DMS153 treated with DMSO at 0.1 percent for 48 hours (cell line): ENCODE measurements around the gene SARDH.

Source experiments
- DNase-seq: peaks from one replicate; lab custom pipeline; 2025; ENCODE audit not compliant: unreplicated experiment; lab: John Stamatoyannopoulos, UW

The SARDH gene

DNA sequence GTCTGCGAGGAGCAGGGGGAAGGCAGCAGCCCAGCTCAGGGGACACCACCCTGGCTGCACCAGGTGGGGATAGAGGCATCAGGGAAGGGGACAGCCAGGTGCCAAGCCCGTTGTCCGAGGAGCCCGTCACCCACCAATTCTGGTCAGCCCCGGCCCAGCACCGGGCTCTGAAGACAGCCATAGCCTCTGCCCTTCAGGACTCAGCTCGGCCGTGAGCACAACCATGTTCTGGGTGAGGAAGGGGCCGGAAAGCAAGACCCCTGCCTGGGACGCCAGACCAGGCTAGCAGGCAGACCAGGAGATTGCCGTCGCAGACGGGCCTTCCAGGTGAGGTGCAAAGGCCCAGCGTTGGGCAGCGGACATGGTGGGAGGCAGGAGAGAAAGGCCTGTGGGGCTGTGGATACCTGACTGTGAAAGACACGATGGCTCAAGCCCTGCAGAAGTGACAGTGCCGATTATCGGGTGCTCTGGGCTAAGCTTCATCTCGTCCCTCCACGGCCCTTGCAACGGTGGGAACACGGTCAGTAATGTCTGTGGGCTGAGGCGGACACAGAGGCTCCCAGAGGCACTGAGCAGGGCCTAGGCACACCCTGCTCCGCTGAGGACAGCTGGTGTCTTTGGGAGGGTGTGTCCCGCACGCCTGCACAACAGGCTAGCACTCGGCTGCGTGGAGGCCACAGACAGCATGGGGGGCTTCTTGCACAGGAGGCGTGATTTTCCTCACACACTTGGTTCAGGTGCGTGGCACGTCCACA is 65.5 kb downstream of the SARDH start:
- DNase-seq: no peak

DNA sequence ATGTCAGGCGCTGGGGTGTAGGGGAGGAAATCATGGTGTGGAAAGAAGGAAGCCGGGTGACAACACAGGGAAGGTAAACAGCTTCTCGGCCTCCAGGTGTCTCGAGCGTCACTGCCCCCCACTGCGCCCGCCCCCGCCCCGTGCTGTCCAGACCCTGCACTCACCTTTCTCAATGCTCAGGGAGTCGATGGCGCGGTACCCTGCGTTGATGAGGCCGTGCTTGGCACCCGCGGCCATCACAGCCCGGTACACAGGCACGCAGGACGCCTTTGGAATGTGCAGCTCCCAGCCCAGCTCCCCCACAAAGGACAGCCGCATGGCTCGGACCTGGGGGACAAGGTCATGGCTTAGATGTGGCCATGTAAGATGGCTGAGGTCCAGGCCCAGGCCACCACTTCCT is 66.8 kb downstream of the SARDH start:
- no peak for DNase-seq

DNA sequence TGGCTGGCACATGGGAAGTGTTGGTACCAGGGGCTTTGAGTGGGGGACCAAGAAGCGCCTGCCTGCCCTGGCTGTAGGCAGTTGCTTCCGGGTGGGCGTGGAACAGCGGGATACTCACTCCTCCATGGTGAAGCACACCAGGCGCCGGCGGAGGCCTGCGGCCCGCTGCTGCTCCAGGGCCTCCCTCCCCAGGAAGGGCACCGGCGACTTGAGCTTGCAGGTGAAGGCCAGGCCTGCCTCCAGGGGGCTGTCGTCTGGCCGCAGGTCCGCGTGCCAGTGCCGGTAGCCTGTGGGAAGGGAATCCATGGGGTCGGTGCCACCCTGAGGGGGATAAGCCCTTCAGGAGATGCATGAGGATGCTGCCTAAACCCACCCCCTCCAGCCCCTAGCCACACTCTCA is 67.7 kb downstream of the SARDH start:
- DNase-seq: no peak

- DNase-seq: no peak
These were observed 68.9 kb downstream of the SARDH start for GRCh38 chr9:133669182-133669801.

DNA sequence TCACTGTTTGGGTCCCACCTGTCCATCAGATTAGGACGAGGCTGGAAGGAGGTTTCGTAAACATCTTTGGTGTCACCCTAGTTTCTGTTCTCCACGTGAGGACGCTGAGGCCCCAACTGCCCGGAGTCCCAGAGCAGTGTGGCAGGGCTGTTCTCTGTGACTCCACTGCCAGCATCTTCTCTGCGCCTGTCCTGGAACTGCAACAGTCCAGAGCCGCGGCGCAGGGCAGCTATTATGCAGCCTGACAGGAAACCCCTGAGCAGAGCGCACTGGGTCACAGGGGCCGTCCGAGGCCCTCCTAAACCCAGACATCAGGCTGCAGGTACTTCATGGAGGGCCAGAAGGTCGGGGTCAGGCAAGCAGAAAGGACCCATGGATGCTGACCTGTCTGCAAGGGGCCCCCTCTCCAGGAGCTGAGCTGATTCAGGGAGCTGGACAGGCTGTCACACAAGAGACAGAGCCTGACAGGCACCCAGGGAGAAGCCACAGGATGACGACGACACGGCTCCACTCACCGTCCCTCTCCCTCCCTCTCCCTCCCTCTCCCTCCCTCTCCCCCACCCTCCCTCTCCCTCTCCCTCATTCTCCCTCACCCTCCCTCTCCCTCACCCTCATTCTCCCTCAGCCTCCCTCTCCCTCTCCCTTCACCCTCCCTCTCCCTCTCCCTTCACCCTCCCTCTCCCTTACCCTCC is 70.2 kb downstream of the SARDH start:
- DNase-seq: no peak

DNA sequence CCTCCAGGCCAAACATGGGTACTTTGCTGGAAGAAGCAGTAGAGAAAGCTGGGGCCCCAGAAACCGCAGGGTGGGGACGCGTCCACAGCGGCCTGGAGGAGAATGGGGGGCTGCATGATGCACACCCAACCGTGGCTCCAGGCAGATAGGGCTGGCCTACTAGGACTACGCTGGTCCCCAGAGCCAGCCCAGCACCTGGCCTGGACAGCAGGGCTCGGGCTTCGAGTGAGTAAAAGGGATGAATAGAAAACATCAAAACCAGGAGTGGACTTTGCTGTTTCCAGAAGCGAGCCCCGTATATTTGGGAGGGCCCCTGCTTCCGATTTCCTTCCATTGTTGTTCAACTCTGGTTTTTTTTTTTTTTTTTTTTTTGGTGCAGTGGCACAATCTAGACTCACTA is 71.3 kb downstream of the SARDH start:
- DNase-seq: no peak

- DNase-seq: no peak
These were observed 71.8 kb downstream of the SARDH start for GRCh38 chr9:133666387-133666786.

DNA sequence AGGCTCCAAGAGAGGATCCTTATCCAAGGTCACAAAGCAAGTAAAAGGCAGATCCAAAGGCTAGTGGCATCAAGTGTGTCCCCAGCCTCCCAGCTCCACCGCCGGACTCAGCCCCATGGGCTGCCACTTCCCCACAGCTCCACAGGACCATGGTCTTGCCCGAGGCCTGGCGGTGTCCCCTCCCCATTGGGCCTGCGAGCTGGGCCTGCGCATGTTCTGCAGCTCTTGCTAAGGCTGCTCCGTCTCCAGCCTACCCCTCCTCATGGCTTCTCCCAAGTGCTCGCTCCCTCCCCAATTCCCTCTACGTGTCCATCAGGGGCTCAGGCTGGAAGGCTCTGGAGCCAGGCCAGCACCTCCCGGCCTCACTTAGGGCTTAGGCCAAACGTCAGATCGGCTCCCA is 72.6 kb downstream of the SARDH start:
- no peak for DNase-seq

DNA sequence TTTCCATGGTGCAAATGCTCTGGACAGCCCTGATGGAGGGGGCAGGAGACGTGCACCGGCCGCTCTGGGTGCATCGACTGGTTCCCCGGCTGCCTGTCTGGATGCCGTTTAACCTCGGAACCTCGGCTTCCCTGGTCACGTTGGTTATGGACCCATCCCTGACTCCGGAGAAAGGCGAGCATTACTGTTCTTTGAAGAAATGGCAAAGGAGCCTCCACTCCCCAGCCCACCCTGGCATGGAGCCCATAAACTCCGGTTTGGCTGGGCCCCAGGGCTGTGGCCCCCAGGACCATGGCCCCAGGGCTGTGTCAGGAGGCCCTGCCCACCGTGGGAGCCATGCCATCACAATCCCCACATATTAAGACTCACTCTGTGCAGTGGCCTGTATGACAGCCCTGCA is 73.1 kb downstream of the SARDH start:
- no peak for DNase-seq

DNA sequence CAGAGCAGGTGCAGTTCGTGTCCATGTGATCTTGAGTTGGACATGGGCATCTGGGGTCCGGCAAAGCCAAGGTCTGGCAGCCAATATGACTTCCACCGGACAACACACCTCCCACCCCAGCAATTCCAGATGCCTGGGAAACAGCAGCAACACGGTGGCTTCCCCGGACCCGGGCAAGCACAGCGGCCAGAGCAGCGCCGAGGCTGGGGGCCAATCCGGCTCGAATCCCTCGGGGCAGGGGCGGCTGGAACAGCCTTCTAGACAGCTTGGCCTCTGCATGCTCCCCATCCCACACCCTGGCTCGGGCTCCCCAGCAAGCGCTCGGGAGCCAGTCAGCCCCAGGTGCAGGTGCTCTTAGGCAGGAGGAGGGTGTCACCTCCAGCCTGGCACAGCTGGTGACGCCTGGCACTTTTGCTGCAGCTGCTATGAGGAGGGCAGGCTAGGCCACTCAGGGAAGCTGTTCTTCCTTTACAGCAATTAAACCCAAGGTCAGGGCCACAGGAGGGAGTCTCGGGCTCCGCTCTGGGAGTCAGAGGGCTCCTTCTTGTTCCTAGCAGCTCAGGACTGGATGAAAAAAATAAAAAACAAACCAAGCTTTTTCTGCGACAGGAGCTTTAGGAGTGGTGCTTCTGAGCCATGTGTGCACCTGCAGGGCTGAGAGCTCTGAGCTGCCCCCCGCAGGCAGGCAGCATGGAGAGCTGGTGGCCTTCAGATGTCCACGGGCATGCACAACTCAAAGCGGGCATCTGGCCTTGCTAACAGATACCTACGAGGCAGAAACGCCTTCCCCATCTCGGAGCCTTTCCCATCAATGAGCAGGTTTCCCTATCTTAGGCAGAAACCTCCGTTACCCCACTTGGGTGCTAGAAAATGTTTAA is 73.7 kb downstream of the SARDH start:
- no peak for DNase-seq

DNA sequence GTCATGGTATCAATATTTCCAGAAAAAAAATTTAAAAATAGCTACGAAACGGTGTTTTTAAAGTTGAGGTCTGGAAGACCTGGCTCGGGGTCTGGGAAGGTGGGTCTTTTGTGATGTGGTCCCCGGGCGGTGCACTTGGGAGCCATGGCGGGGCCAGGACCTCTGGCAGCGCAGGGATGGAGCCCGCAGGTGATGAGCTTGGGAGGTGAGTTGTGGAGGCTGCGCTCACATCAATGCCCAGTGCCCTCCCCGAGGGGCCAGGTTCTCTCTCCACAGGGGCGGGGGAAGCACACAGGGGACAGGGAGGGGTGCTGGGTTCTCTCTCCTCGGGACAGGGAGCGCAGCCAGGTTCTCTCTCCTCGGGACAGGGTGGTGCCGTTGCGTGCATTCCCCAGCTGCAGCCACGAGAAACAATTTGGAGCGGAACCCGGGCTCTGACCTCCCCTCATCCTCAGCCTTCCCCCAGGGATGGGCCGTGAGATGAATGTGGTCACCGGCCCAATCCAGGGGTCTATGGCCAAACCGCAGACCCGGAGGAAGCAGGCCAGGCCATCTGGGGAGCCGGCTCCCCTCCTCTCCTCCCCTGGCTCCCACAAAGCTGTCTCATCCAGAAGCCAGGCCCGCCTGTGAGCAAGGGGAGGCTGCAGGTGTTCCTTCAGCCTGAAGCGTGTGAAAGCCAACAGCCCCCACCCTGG is 76.2 kb downstream of the SARDH start:
- no peak for DNase-seq

GRCh38 chr9:133659516-133659915 is 78.6 kb downstream of the SARDH start:
- no peak for DNase-seq

GRCh38 chr9:133658442-133659431 is 79.4 kb downstream of the SARDH start:
- DNase-seq: peak; percentile 48

GRCh38 chr9:133657120-133657661 is 81.0 kb downstream of the SARDH start:
- DNase-seq: peak; percentile 17

DNA sequence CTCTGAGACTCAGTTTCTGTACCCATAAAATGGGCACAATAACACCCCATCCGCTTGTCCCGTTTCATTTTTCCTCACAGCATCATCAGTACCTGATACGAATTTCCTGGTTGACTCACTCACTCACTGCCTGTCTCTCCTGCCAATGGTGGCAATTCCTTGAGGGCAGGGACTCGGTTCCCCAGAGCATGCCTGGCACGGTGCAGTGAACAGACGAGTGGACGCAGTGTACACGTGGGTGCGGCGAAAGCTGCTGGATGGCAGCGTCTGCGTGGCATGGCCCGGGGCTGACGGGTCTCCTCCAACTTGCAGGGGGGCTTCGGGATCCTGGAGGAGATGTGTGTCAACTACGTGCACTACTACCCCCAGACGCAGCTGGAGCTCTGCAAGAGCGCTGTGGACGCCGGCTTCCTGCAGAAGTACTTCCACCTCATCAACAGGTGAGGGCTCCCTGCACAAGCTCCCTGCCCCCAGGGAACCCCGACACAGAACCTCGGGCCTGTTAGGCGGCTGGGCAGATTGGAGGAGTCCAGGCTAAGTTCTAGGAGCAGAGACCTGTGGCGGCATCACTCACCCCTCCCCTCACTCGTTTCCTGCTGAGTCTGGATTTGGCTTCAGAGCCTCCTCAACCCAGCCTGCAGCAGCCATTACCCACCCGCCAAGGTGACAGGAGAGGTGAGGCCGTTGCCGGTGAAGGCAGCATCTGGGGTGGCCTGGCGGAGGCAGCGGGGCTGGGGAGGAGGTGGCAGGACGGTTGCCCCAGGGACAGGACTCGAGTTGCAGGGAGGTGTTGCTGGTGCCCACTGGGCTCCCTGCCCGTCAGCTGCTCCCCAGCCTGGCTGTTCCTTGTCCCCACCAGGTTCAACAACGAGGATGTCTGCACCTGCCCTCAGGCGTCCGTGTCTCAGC is 81.7 kb downstream of the SARDH start:
- no peak for DNase-seq

DNA sequence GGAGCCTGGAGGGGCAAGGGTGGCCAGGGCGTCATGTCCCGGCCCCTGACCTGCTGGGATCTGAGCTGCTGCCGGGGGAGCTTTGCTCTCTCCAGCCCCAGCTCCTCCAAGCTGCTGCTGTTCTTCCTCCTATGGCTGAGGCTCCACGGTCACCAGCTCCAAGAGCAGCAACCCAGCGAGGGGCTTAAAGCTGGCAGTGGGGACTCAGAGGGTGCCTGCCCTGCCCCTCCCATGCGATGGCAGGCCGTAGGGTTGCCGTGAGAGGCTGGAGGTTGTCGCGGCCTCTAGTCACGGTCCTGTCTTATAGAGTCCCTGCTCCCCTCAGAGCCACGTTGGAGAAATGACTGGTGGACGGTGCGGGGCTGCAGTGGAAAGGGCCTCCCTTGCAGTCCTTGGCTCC is 82.5 kb downstream of the SARDH start:
- DNase-seq: no peak

- DNase-seq: no peak
These were observed 83.2 kb downstream of the SARDH start for GRCh38 chr9:133654736-133655657.
